Adipocyte (in vitro differentiated cells): ENCODE measurements around the gene MORC2.
A peak's percentile ranks its signal among the peaks of the same experiment; 100 is the strongest.

ENCODE experiments used
- DNase-seq: peaks from one replicate; pipeline ENCODE4 v3.0.0-alpha.2; 2015; ENCODE audit warnings: low read depth
- H3K27me3 ChIP-seq: replicated peaks from 2 replicates; pipeline ENCODE4 v1.7.0; 2013; ENCODE audit warnings: mild to moderate bottlenecking, low read length, moderate library complexity; ENCODE audit not compliant: control insufficient read depth, insufficient read depth
- H3K36me3 ChIP-seq: 2 replicates; pipeline ENCODE4 v1.7.0; 2013; ENCODE audit warnings: low read length, mild to moderate bottlenecking, moderate library complexity; ENCODE audit not compliant: control insufficient read depth, insufficient read depth, severe bottlenecking
- H3K4me1 ChIP-seq: 2 replicates; pipeline ENCODE4 v1.7.0; 2013; ENCODE audit warnings: mild to moderate bottlenecking, low read length, moderate library complexity; ENCODE audit not compliant: control insufficient read depth, insufficient read depth
- H3K4me3 ChIP-seq: 2 replicates; pipeline ENCODE4 v1.7.0; 2013; ENCODE audit warnings: mild to moderate bottlenecking, low read length, moderate library complexity
- H3K9ac ChIP-seq: 2 replicates; pipeline ENCODE4 v1.7.0; 2013; ENCODE audit warnings: mild to moderate bottlenecking, low read length, moderate library complexity
- H3K9me3 ChIP-seq: 2 replicates; pipeline ENCODE4 v1.7.0; 2013; ENCODE audit warnings: mild to moderate bottlenecking, low read length, moderate library complexity; ENCODE audit not compliant: control insufficient read depth

Gene MORC2

GRCh38 chr22:30877662-30878515 is 90.7 kb downstream of the MORC2 start:
- peaks cover 7% of the 10 kb centered on the region for H3K4me1 ChIP-seq
- no peak for DNase-seq

GRCh38 chr22:30876915-30877553 is 91.5 kb downstream of the MORC2 start:
- DNase-seq = peak; percentile 21
- no peak overlapping the region for H3K9ac ChIP-seq
- H3K36me3 ChIP-seq = no peaks in the 10 kb centered on the region
- H3K9me3 ChIP-seq = no peaks in the 10 kb centered on the region
- H3K4me1 ChIP-seq = peaks cover 7% of the 10 kb centered on the region
- no peak overlapping the region for H3K4me3 ChIP-seq
- H3K27me3 ChIP-seq = no peaks in the 10 kb centered on the region

More at GRCh38 chr22:30877662-30878515, 90.7 kb downstream of the MORC2 start:
- no peaks in the 10 kb centered on the region for H3K9me3 ChIP-seq
- no peak overlapping the region for H3K9ac ChIP-seq
- no peak overlapping the region for H3K4me3 ChIP-seq
- H3K36me3 ChIP-seq = no peaks in the 10 kb centered on the region
- no peaks in the 10 kb centered on the region for H3K27me3 ChIP-seq

GRCh38 chr22:30876221-30876751 is 92.3 kb downstream of the MORC2 start:
- no peak overlapping the region for H3K4me3 ChIP-seq
- no peaks in the 10 kb centered on the region for H3K9me3 ChIP-seq
- H3K36me3 ChIP-seq = no peaks in the 10 kb centered on the region
- DNase-seq = no peak
- H3K9ac ChIP-seq = no peak overlapping the region
- peaks cover 7% of the 10 kb centered on the region for H3K4me1 ChIP-seq
- H3K27me3 ChIP-seq = no peaks in the 10 kb centered on the region

- no peaks in the 10 kb centered on the region for H3K27me3 ChIP-seq
- H3K9me3 ChIP-seq = no peaks in the 10 kb centered on the region
- no peak for DNase-seq
- no peak overlapping the region for H3K9ac ChIP-seq
- H3K4me1 ChIP-seq = peaks cover 7% of the 10 kb centered on the region
- no peaks in the 10 kb centered on the region for H3K36me3 ChIP-seq
- no peak overlapping the region for H3K4me3 ChIP-seq
These were observed 92.9 kb downstream of the MORC2 start for GRCh38 chr22:30875481-30876215.
